ENCODE results near the gene TOR3A.

TOR3A gene

GRCh38 chr1:179077396-179077795, 4.5 kb upstream of the TOR3A start:
- DNase-seq, result no peak

- peak; percentile 85 for DNase-seq
Observed at GRCh38 chr1:179079113-179079761, 2.6 kb upstream of the TOR3A start.

- DNase-seq, result no peak
Observed at GRCh38 chr1:179080866-179081686, 794 bp upstream of the TOR3A start.

GRCh38 chr1:179082333-179082998, 596 bp downstream of the TOR3A start:
- no peak for DNase-seq

- DNase-seq, result no peak
Observed at GRCh38 chr1:179082999-179083335, 1.1 kb downstream of the TOR3A start.

GRCh38 chr1:179083533-179083932, 1.7 kb downstream of the TOR3A start:
- DNase-seq, result no peak

- DNase-seq, result no peak
Observed at GRCh38 chr1:179087665-179088064, 5.8 kb downstream of the TOR3A start.

GRCh38 chr1:179089827-179090482, 8.1 kb downstream of the TOR3A start:
- DNase-seq, result no peak

GRCh38 chr1:179090522-179090921, 8.7 kb downstream of the TOR3A start:
- DNase-seq, result no peak

- no peak for DNase-seq
Observed at GRCh38 chr1:179090923-179091322, 9.1 kb downstream of the TOR3A start.

- no peak for DNase-seq
Observed at GRCh38 chr1:179091691-179092165, 9.9 kb downstream of the TOR3A start.

GRCh38 chr1:179092896-179093461, 11.1 kb downstream of the TOR3A start:
- DNase-seq, result no peak

- no peak for DNase-seq
Observed at GRCh38 chr1:179094818-179095217, 12.9 kb downstream of the TOR3A start.

GRCh38 chr1:179095377-179095776, 13.5 kb downstream of the TOR3A start:
- DNase-seq, result no peak

- no peak for DNase-seq
Observed at GRCh38 chr1:179095924-179096323, 14.1 kb downstream of the TOR3A start.

- DNase-seq, result no peak
Observed at GRCh38 chr1:179099891-179100290, 18.0 kb downstream of the TOR3A start.

- DNase-seq, result no peak
Observed at GRCh38 chr1:179101566-179101965, 19.7 kb downstream of the TOR3A start.

- no peak for DNase-seq
Observed at GRCh38 chr1:179103999-179104398, 22.1 kb downstream of the TOR3A start.

- no peak for DNase-seq
Observed at GRCh38 chr1:179104611-179105250, 22.9 kb downstream of the TOR3A start.

- DNase-seq, result no peak
Observed at GRCh38 chr1:179105393-179105792, 23.5 kb downstream of the TOR3A start.

- no peak for DNase-seq
Observed at GRCh38 chr1:179107706-179108629, 26.1 kb downstream of the TOR3A start.

Data from NCI-H187 treated with DMSO at 0.1 percent for 48 hours (cell line).